ENCODE measurements around the gene TNK1.

The TNK1 gene

GRCh38 chr17:7392696-7393612 lies 12.1 kb downstream of the TNK1 start:
- POLR2A ChIA-PET: interaction anchor here (0.5 to 3.4 kb wide), 6 partner anchors 7 to 437 kb away, joined by 3 to 67 read pairs (median 5); partner anchors contain the start of gene TMEM256
- Histone ChIP-seq H3K27ac (ENCODE audit: extremely low read depth, low read depth, low read length) (no peak overlapping the region), H3K4me1 (ENCODE audit: control insufficient read depth, insufficient read depth, low read length) (peaks cover 3% of the 10 kb centered on the region)

GRCh38 chr17:7393613-7394451 lies 12.9 kb downstream of the TNK1 start:
- Histone ChIP-seq H3K4me3 (ENCODE audit: low read depth, low read length) (peak overlapping the region; percentile 69), H3K36me3 (ENCODE audit: control insufficient read depth in 2 of 2, insufficient read depth in 1 of 2, low read length in 2 of 2) (peaks cover 0 to 33% of the 10 kb centered on the region in 2 experiments; a peak in 1 of 3 replicates), H3K27ac (ENCODE audit: extremely low read depth, low read depth, low read length) (peak overlapping the region; percentile 63; the same call in 1 of the 2 replicates), H3K4me1 (ENCODE audit: control insufficient read depth, insufficient read depth, low read length) (peaks cover 3% of the 10 kb centered on the region), H3K9me3 (ENCODE audit: control insufficient read depth, insufficient read depth, low read depth, low read length) (no peaks in the 10 kb centered on the region)
- CTCF ChIA-PET: interaction anchor here (0.5 to 2.0 kb wide), 4 partner anchors 10 to 1952 kb away, joined by 3 to 4 read pairs (median 4); partner anchors contain the start of gene TMEM256
- POLR2A ChIA-PET: interaction anchor here (0.6 to 3.4 kb wide), 16 partner anchors 8 to 262 kb away, joined by 3 to 67 read pairs (median 4); partner anchors contain the start of genes NEURL4, TMEM102, TMEM256 and TMEM95
- TF ChIP-seq EGR2 (tag by site-specific recombination; IDR thresholded peaks at IDR 0.05; ENCODE audit: low read depth): peak; percentile 52
- TF ChIP-seq ZEB2 (tag by site-specific recombination; IDR thresholded peaks at IDR 0.05): 0 out of 2 replicates have a peak, but pooled peaks have one; percentile 14
- peak; percentile 26; the same call in 1 of the 2 replicates for TF ChIP-seq KLF8 (tag by site-specific recombination; IDR thresholded peaks at IDR 0.05)
- peak; percentile 85 for TF ChIP-seq SP3 (tag by site-specific recombination; IDR thresholded peaks at IDR 0.05)
- no peak for TF ChIP-seq ZNF843 (tag by site-specific recombination; IDR thresholded peaks at IDR 0.05)
- TF ChIP-seq PATZ1 (tag by site-specific recombination; IDR thresholded peaks at IDR 0.05): peak; percentile 89
- no peak for TF ChIP-seq GLI4 (tag by site-specific recombination; IDR thresholded peaks at IDR 0.05)
- peak; percentile 99 for TF ChIP-seq ZBTB20 (tag by site-specific recombination; IDR thresholded peaks at IDR 0.05)
- TF ChIP-seq ZNF701 (tag by site-specific recombination; IDR thresholded peaks at IDR 0.05): no peak
- no peak for TF ChIP-seq ZNF433 (tag by site-specific recombination; IDR thresholded peaks at IDR 0.05; ENCODE audit: low read depth)
- TF ChIP-seq GLIS2 (tag by site-specific recombination; IDR thresholded peaks at IDR 0.05): 0 out of 2 replicates have a peak, but pooled peaks have one; percentile 41
- TF ChIP-seq ZNF335 (tag by site-specific recombination; conservative IDR thresholded peaks at IDR 0.05): peak; percentile 63
- peak; percentile 81 for TF ChIP-seq ZFHX2 (tag by site-specific recombination; conservative IDR thresholded peaks at IDR 0.05)

More at GRCh38 chr17:7392696-7393612, 12.1 kb downstream of the TNK1 start:
- peaks cover 0 to 36% of the 10 kb centered on the region in 2 experiments; a peak in 2 of 3 replicates for H3K36me3 ChIP-seq (ENCODE audit: control insufficient read depth in 2 of 2, insufficient read depth in 1 of 2, low read length in 2 of 2)
- no peak overlapping the region for H3K4me3 ChIP-seq (ENCODE audit: low read depth, low read length)
- H3K9me3 ChIP-seq (ENCODE audit: control insufficient read depth, insufficient read depth, low read depth, low read length): no peaks in the 10 kb centered on the region
- TF ChIP-seq ZSCAN5A (tag by site-specific recombination; IDR thresholded peaks at IDR 0.05) (no peak), ZNF658 (tag by site-specific recombination; IDR thresholded peaks at IDR 0.05) (no peak), ZFHX2 (tag by site-specific recombination; conservative IDR thresholded peaks at IDR 0.05) (0 out of 2 replicates have a peak, but pooled peaks have one; percentile 7)
- CTCF ChIA-PET: interaction anchor here (0.7 to 2.0 kb wide), 6 partner anchors 11 to 1951 kb away, joined by 3 to 5 read pairs (median 3); partner anchors contain the start of gene TMEM256

All from HEK293 (cell line).